Measurements from ENCODE around the gene USP10. TPM values are rescaled to one million over a fixed set of nuclear protein-coding genes. Genes with fewer than 3 reads are reported as not detected.

The USP10 gene
- total RNA-seq, 1 donor from 2014 or later: 177 TPM

DNA sequence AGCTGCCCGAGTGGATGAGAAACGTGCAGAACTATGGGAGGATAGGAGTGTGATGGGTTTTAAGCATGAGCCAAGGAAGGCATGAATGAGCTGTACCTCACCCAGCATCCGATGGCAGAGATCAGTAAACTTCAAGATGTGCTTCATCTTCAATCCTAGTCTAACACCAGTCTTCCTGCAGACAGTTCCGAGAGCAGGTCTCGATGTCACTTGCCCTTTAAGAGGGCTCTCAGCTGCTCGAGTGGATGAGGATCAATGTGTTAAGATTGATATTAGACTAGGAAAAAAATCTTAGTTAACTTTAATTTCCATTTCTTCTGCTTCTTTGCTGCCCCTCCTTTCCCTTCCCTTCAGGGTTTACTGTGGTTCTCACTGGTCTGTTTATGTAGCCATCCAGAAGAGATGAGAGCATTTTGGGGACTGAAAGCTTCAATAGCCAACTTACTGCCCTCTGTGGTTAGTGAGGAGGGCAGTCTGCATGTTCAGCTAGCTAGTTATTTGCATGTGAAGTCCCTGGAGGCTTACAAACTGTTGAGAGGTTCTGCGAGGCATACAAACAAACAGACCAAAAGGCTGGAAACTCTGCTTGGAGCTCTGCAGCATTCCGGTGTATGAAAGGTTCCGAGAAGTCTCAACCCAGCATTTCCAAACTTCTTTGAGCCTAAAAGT lies 36.2 kb upstream of the USP10 start:
- Mint-ChIP-seq H3K36me3 (ENCODE audit: low read depth) (peaks cover 50% of the 10 kb centered on the region), H3K4me3 (no peak overlapping the region), H3K9me3 (no peaks in the 10 kb centered on the region), H3K27me3 (no peaks in the 10 kb centered on the region), H3K27ac (no peak overlapping the region), H3K4me1 (peaks cover 5% of the 10 kb centered on the region)
- intact Hi-C loops (cut with micrococcal nuclease): no loop called here
- no peak for DNase-seq

DNA sequence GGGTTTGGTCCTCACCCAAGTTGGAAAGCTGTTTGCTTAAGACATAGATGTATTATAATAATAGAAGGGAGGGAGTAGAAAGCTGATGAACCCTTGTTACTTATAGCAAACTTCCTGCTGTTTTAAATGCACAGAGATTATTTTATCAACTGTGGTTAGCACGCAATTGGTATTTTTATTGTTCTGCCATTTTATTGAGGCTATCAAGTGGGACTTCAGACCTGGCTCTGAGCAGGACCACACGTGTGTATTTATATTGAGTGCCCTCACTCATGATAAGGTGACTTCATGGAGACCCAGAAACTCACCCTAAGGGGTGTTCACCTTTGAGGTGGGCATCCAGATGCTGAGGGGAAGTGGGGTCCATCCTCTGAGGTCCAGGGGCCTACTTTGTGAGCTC lies 34.4 kb upstream of the USP10 start:
- Mint-ChIP-seq H3K4me1 (peaks cover 2% of the 10 kb centered on the region), H3K9me3 (no peaks in the 10 kb centered on the region), H3K27ac (no peak overlapping the region), H3K27me3 (no peaks in the 10 kb centered on the region), H3K4me3 (no peak overlapping the region), H3K36me3 (ENCODE audit: low read depth) (peaks cover 35% of the 10 kb centered on the region)
- no peak for DNase-seq
- intact Hi-C loops (cut with micrococcal nuclease): no loop called here

DNA sequence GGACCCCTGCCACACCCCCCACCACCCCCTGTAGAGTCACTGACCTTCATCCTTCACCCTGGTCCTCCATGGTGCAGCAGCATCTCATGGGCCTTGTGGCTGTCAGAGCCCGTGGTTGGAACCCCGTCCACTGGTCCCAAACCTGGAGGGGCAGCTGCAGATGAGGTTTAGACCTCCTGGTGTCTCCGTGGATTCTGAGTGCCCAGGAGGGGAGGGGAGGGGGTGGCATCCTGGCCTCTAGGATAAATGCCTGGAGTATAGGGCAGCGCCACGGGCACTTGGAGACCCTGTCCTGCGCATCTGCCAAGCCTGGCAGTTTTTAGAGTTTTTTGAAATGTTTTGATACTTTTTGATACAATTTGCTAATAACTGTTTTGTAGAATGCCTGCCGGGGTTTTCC lies 34.0 kb upstream of the USP10 start:
- Mint-ChIP-seq H3K27ac (no peak overlapping the region), H3K4me1 (peaks cover 2% of the 10 kb centered on the region), H3K27me3 (no peaks in the 10 kb centered on the region), H3K9me3 (no peaks in the 10 kb centered on the region), H3K4me3 (no peak overlapping the region), H3K36me3 (ENCODE audit: low read depth) (peaks cover 33% of the 10 kb centered on the region)
- no peak for DNase-seq
- intact Hi-C loops (cut with micrococcal nuclease): no loop called here

DNA sequence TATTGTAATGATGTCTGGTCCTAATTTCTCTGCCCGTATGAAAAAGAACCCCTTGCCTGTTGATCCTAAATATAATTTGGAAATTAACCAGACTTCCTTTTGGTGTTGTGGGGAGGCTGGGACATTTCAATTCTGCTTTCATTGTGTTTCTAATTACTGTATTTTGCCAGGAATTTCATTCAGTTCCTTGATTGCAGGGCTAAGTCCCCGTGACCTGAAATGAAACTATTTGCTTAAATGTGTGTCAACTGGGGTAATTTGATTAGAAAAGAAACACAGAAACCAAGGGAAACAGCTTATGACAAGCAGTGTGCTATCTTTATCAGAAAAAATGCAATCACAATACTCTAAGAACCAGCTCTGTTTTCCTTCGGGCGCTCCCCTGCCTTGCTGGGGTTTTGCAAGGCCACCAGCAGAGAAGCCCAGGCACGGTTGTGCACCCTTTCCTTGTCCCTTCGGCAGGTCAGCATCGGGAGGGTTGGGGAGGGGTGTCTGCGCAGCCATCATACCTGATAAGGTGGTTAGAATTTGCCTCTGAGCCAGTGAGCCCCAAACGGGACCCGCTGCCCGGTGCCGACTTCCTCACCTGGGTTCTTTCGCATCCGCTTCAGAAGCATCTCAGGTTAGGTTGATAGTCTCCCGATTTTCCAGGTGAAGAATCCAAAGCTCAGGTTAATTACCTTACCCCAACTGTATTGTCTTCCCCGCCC lies 32.0 kb upstream of the USP10 start:
- Mint-ChIP-seq H3K4me3 (no peak overlapping the region), H3K27me3 (no peaks in the 10 kb centered on the region), H3K4me1 (peaks cover 5% of the 10 kb centered on the region), H3K9me3 (no peaks in the 10 kb centered on the region), H3K27ac (no peak overlapping the region), H3K36me3 (ENCODE audit: low read depth) (peaks cover 16% of the 10 kb centered on the region)
- intact Hi-C loops (cut with micrococcal nuclease): no loop called here
- DNase-seq: no peak

DNA sequence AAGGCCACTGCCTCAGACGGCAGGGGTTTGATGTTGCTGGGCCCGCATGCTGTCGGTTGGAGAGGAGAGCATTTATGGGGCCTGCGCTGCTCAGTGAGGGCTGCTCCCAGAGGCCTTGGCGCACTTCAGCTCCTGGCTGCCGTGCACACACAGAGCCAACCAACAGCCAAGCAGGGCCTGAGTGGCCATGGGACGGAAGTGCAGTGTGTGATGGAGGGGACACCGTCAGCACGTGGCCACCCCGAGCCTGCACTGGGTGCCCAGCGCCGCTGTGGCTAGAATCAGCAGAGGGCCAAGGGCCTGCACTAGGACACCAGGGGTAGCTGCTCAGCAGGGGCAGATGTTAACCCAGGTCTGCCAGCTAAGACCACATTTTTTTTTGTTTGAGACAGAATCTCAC lies 29.7 kb upstream of the USP10 start:
- H3K4me3 Mint-ChIP-seq: no peak overlapping the region
- H3K4me1 Mint-ChIP-seq: peaks cover 4% of the 10 kb centered on the region
- H3K27ac Mint-ChIP-seq: no peak overlapping the region
- intact Hi-C loops (cut with micrococcal nuclease): no loop called here
- H3K27me3 Mint-ChIP-seq: no peaks in the 10 kb centered on the region
- H3K36me3 Mint-ChIP-seq (ENCODE audit: low read depth): peaks cover 4% of the 10 kb centered on the region
- H3K9me3 Mint-ChIP-seq: no peaks in the 10 kb centered on the region
- no peak for DNase-seq

DNA sequence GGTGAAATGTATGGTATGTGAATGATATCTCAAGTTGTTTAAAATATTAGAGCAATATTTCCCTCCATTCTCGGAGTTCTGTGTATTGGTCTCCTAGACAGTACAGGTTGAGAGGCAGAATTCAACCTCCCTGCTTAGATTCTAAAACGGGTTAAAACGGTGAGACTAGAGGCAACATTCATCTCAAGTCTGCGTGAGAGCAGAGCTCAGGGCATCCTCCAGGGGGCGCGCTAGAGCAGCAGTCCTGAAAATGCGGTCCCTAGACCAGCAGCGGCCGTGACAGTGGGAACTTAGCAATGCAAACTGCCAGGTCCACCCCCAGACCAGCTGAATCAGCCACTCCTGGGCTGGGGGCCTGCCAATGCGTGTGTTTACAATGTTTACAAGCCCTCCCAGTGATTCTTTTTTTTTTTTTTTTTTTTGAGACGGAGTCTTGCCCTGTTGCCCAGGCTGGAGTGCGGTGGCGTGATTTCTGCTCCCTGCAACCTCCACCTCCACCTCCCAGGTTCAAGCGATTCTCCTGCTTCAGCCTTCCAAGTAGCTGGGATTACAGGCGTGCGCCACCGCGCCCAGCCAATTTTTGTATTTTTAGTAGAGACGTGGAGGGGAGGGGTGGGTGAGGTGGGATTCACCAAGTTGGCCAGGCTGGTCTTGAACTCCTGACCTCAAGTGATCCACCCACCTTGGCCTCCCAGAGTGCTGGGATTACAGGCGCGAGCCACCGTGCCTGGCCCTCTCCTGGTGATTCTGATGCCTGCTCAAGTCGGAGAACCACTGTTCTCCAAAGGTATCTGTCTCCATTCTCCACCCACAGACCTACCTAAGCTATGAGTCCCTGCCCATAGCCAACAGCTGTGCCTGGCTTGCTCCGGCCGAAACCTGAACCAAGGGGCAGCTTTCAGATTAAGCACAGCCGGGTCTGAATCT lies 27.3 kb upstream of the USP10 start:
- intact Hi-C loops (cut with micrococcal nuclease): loop anchor here (1.0 kb wide), 2 partner anchors 54 to 66 kb away; no protein-coding TSS in a partner anchor
- Mint-ChIP-seq H3K4me1 (peaks cover 4% of the 10 kb centered on the region), H3K4me3 (no peak overlapping the region), H3K27ac (no peak overlapping the region), H3K9me3 (no peaks in the 10 kb centered on the region), H3K36me3 (ENCODE audit: low read depth) (no peaks in the 10 kb centered on the region), H3K27me3 (peaks cover 4% of the 10 kb centered on the region)
- DNase-seq: peak; percentile 94

DNA sequence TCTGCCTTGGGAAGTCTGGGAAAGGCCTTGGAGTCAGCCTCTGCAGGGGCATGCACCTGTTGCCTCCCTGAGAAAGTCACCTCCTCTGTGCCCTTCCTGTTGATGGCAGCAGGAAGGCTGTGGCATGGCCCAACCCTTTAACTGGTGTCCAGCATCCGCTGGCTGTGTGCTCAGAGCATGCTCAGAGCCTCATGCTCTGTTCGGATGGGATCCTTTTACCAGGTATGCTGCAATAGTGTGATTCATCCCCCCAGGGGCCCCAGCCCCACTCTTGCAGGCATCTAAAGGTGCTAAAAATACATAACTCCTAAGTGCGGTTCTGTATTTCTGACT lies 26.6 kb upstream of the USP10 start:
- H3K36me3 Mint-ChIP-seq (ENCODE audit: low read depth): no peaks in the 10 kb centered on the region
- H3K4me1 Mint-ChIP-seq: peaks cover 4% of the 10 kb centered on the region
- H3K4me3 Mint-ChIP-seq: no peak overlapping the region
- intact Hi-C loops (cut with micrococcal nuclease): no loop called here
- H3K27me3 Mint-ChIP-seq: peaks cover 7% of the 10 kb centered on the region
- H3K9me3 Mint-ChIP-seq: no peaks in the 10 kb centered on the region
- no peak for DNase-seq
- H3K27ac Mint-ChIP-seq: no peak overlapping the region

DNA sequence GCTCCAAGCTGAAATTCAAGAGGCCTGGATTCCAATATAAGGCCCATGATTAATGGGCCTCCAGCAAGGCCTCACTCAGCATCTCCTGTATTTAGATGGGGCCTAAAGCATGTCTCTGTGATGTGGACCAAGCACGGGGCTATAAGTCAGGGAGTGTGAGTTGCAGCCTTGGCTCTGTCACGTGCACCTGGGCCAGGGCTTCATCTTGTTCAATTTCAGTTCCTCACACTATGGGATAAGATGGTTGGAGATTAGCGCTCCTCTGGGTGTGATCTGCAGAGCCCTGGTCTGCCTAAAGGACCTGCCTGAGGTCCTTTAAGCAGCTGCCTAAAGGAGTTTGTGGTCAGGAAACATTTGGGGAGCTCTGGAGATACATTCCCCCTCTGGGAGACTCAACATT lies 26.2 kb upstream of the USP10 start:
- Mint-ChIP-seq H3K27ac (no peak overlapping the region), H3K9me3 (no peaks in the 10 kb centered on the region), H3K4me1 (peaks cover 4% of the 10 kb centered on the region), H3K27me3 (peaks cover 8% of the 10 kb centered on the region), H3K36me3 (ENCODE audit: low read depth) (no peaks in the 10 kb centered on the region), H3K4me3 (no peak overlapping the region)
- no peak for DNase-seq
- intact Hi-C loops (cut with micrococcal nuclease): no loop called here

DNA sequence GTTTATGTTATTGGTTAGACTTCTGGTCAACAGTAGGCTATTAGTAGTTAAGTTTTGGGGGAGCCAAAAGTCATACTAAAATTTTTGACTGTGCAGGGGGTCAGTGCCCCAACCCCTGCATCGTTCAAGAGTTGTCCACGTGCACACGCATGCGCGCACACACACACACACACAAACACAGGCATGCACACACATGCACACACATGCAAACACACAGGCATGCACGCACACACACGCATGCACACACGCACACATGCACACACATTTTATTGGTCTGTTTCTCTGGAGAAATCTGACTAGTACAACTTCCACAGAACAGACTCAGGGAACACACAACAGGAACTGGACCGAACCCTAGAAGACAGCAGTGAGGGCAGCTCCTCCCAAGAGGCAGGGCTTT lies 24.4 kb upstream of the USP10 start:
- H3K27me3 Mint-ChIP-seq: peaks cover 18% of the 10 kb centered on the region
- H3K36me3 Mint-ChIP-seq (ENCODE audit: low read depth): no peaks in the 10 kb centered on the region
- no peak overlapping the region for H3K4me3 Mint-ChIP-seq
- no peak for DNase-seq
- peaks cover 4% of the 10 kb centered on the region for H3K4me1 Mint-ChIP-seq
- no peaks in the 10 kb centered on the region for H3K9me3 Mint-ChIP-seq
- intact Hi-C loops (cut with micrococcal nuclease): no loop called here
- no peak overlapping the region for H3K27ac Mint-ChIP-seq

DNA sequence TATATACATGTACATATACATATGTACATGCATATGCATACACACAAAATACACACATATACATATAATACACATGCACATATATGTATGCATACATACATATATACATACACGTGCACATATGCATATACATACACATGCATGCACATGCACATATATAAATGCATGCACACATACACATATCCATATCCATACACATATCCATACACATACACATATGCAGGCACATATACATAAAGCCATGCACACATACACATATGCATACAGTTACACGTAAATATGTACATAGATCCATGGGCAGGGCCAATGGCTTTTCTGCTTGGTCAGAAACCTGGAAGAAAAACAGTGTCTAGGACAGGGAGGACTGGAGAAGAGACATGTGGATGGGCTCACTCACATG lies 23.9 kb upstream of the USP10 start:
- no peak for DNase-seq
- no peaks in the 10 kb centered on the region for H3K9me3 Mint-ChIP-seq
- no peak overlapping the region for H3K27ac Mint-ChIP-seq
- H3K4me3 Mint-ChIP-seq: no peak overlapping the region
- peaks cover 22% of the 10 kb centered on the region for H3K27me3 Mint-ChIP-seq
- H3K36me3 Mint-ChIP-seq (ENCODE audit: low read depth): no peaks in the 10 kb centered on the region
- peaks cover 4% of the 10 kb centered on the region for H3K4me1 Mint-ChIP-seq
- intact Hi-C loops (cut with micrococcal nuclease): no loop called here

DNA sequence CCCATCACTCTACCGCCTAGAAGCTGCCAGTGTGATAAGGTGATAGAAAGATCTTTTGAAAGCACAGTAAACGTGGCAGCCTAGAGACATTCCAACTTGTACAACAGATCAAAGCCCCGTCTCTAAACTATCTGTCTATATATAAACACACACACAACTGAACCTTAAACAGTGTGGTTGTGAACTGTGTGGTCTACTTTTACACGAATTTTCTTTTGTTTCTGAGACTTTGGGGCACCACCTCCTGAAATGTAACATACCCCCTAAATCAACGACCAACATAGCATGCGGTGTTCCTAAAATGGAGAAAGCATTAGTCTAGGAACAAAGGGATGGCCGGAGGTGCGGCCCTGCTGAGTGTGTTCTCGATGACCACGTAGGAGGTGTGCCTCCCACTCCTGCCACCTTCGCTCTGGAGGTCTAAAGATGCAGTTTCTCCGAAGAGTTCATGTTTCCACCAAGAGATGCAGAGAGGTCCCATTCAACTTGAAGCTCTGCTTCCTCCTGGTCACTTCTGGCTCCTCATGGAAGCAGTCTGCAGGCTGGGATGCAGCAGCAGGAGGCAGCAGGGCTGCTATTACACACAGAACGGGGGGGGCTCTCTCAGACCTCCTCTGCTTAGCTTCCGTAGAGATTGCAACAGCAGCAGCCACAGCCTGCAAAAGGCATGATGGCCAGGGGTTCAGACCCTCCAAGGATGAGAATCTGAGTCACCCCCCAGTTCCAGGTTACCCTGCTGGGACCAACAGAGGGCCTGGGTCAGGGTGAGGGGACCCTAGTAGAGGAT lies 22.6 kb upstream of the USP10 start:
- H3K9me3 Mint-ChIP-seq: no peaks in the 10 kb centered on the region
- no peaks in the 10 kb centered on the region for H3K36me3 Mint-ChIP-seq (ENCODE audit: low read depth)
- H3K27ac Mint-ChIP-seq: no peak overlapping the region
- H3K4me1 Mint-ChIP-seq: peaks cover under 1% of the 10 kb centered on the region
- H3K4me3 Mint-ChIP-seq: no peak overlapping the region
- peaks cover 29% of the 10 kb centered on the region for H3K27me3 Mint-ChIP-seq
- no peak for DNase-seq
- intact Hi-C loops (cut with micrococcal nuclease): no loop called here

DNA sequence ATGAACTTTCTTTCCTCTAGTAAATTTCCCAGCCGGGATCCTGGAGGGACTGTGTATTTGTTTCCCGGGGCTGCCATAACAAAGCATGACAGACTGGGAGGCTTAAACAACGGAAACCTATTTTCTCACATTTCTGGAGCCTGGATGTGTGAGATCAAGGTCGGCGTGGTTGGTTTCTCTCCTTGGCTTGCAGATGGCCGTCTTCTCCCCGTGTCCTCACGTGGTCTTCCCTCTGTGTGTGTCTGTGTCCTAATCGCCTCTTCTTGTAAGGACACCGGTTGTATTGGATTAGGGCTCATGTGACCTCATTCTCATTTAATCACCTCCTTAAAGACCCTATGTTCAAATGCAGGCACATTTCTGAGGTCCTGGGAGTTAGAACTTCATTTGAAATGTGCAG lies 22.0 kb upstream of the USP10 start:
- H3K9me3 Mint-ChIP-seq: no peaks in the 10 kb centered on the region
- no peak overlapping the region for H3K27ac Mint-ChIP-seq
- DNase-seq: no peak
- peaks cover 33% of the 10 kb centered on the region for H3K27me3 Mint-ChIP-seq
- intact Hi-C loops (cut with micrococcal nuclease): no loop called here
- H3K36me3 Mint-ChIP-seq (ENCODE audit: low read depth): no peaks in the 10 kb centered on the region
- no peak overlapping the region for H3K4me3 Mint-ChIP-seq
- no peaks in the 10 kb centered on the region for H3K4me1 Mint-ChIP-seq

DNA sequence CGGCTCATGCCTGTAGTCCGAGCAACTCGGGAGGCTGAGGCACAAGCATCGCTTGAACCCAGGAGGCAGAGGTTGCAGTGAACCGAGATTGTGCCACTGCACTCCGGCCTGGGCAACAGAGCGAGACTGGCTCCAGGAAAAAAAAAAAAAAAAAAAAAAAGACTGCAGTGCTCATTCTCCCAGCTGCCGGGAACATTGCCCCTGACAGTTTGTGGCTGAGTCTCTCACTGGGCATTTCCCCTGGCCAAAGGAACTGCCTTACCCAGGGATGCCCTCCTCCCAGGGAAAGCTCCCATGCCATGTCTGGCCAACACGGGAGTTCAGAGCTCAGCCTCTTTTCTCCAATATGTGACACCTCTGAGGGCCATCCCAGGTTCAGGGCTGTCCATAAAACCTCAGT lies 21.3 kb upstream of the USP10 start:
- Mint-ChIP-seq H3K27ac (no peak overlapping the region), H3K27me3 (peaks cover 34% of the 10 kb centered on the region), H3K9me3 (no peaks in the 10 kb centered on the region), H3K36me3 (ENCODE audit: low read depth) (no peaks in the 10 kb centered on the region), H3K4me1 (no peaks in the 10 kb centered on the region), H3K4me3 (no peak overlapping the region)
- intact Hi-C loops (cut with micrococcal nuclease): no loop called here
- no peak for DNase-seq

Measured in activated CD4-positive, alpha-beta T cell treated with anti-CD3 and anti-CD28 coated beads, Interleukin-2, amount 10 ng/mL, durations not matched to agents 24 days and 14 days (primary cell).